Karpas-422 (cell line): ENCODE data around the gene ZNF785. TPM values are rescaled to one million over a fixed set of nuclear protein-coding genes. Genes with fewer than 3 reads are reported as not detected.

Experiments
- DNase-seq: peaks from one replicate; pipeline ENCODE4 v3.0.0-alpha.2; 2015
- H2AFZ ChIP-seq: fragments of 200-600 bp; sonication (generic); 2 replicates; pipeline ENCODE4 v1.6.1; 2014; ENCODE audit warnings: antibody characterized with exemption, low read length, mixed read lengths
- H3K27ac ChIP-seq: fragments of 200-600 bp; sonication (generic); 2 replicates; pipeline ENCODE4 v1.5.1; 2014; ENCODE audit warnings: mild to moderate bottlenecking, low read length, moderate library complexity
- H3K27me3 ChIP-seq: fragments of 200-600 bp; sonication (generic); 2 replicates; pipeline ENCODE4 v1.6.1; 2014; ENCODE audit warnings: low read length, mixed read lengths
- H3K36me3 ChIP-seq: fragments of 200-600 bp; sonication (generic); 2 replicates; pipeline ENCODE4 v1.6.1; 2014; ENCODE audit warnings: low read length, mixed read lengths; ENCODE audit not compliant: insufficient read depth
- H3K4me1 ChIP-seq: fragments of 200-600 bp; sonication (generic); 2 replicates; pipeline ENCODE4 v1.6.1; 2014; ENCODE audit warnings: mild to moderate bottlenecking, low read length, mixed read lengths
- H3K4me2 ChIP-seq: fragments of 200-600 bp; sonication (generic); 2 replicates; pipeline ENCODE4 v1.6.1; 2014; ENCODE audit warnings: low read length, low read depth, mild to moderate bottlenecking; ENCODE audit not compliant: poor library complexity, severe bottlenecking
- H3K4me3 ChIP-seq: fragments of 200-600 bp; sonication (generic); 2 replicates; pipeline ENCODE4 v1.5.1; 2014; ENCODE audit warnings: mild to moderate bottlenecking, antibody characterized with exemption, low read length, mixed read lengths
- H3K79me2 ChIP-seq: fragments of 200-600 bp; sonication (generic); 2 replicates; pipeline ENCODE4 v1.6.1; 2014; ENCODE audit warnings: mild to moderate bottlenecking, low read length, mixed read lengths
- H3K9ac ChIP-seq: fragments of 200-600 bp; sonication (generic); 2 replicates; pipeline ENCODE4 v1.6.0; 2014; ENCODE audit warnings: low read length
- H3K9me2 ChIP-seq: fragments of 200-600 bp; sonication (generic), shearing (Covaris generic); replicated peaks from 2 replicates; pipeline ENCODE4 v1.6.0; 2014; ENCODE audit warnings: mild to moderate bottlenecking, low read length, moderate library complexity; ENCODE audit not compliant: insufficient read depth
- H3K9me3 ChIP-seq: fragments of 300-700, 200-600 bp; sonication (generic); 2 replicates; pipeline ENCODE4 v1.6.1; 2014; ENCODE audit warnings: low read length, mixed read lengths
- H4K20me1 ChIP-seq: fragments of 200-600 bp; sonication (generic); 2 replicates; pipeline ENCODE4 v1.6.1; 2014; ENCODE audit warnings: mild to moderate bottlenecking, antibody characterized with exemption, low read length, low read depth; ENCODE audit not compliant: insufficient read depth
- total RNA-seq: library from RNA; depleted of rRNA; stranded (reverse); fragments of >200 nt; shearing (Covaris generic); gene quantifications from 2 replicates; pipeline ENCODE4 v1.2.3, GENCODE V29; 2014; ENCODE audit warnings: low replicate concordance

Gene ZNF785
- total RNA-seq, 1 experiment from 2014 or later: 20.8 TPM

- peak; percentile 99 for DNase-seq
- Histone ChIP-seq H3K4me3 (peak within 1 kb of the TSS; percentile 82), H2AFZ (peak within 1 kb of the TSS; percentile 85), H3K36me3 (no peaks in the 10 kb centered on the region), H3K27me3 (no peaks in the 10 kb centered on the region), H3K9me3 (no peaks in the 10 kb centered on the region), H3K9me2 (no peaks in the 10 kb centered on the region), H4K20me1 (no peaks in the 10 kb centered on the region), H3K79me2 (peaks cover 14% of the 10 kb centered on the region), H3K4me2 (peak within 1 kb of the TSS; percentile 85), H3K9ac (peak within 1 kb of the TSS; percentile 86), H3K4me1 (peaks cover 23% of the 10 kb centered on the region), H3K27ac (peak within 1 kb of the TSS; percentile 79)
Measured at GRCh38 chr16:30571445-30572322, 13.8 kb downstream of the ZNF785 start, which contains the start of gene ZNF688. ZNF688 (minus strand) TSS chr16:30571714; CDS start chr16:30571629, 85 bp downstream.

- Histone ChIP-seq H3K9ac (peak overlapping the region; percentile 86), H3K27ac (peak overlapping the region; percentile 79), H2AFZ (peak overlapping the region; percentile 85)
Measured at GRCh38 chr16:30570636-30571444, 14.7 kb downstream of the ZNF785 start.

GRCh38 chr16:30569746-30570635, 15.5 kb downstream of the ZNF785 start:
- no peak for DNase-seq
- H3K4me1 ChIP-seq: peaks cover 20% of the 10 kb centered on the region
- H3K36me3 ChIP-seq: no peaks in the 10 kb centered on the region
- no peak overlapping the region for H3K9ac ChIP-seq
- no peaks in the 10 kb centered on the region for H3K9me3 ChIP-seq
- H3K9me2 ChIP-seq: no peaks in the 10 kb centered on the region
- H2AFZ ChIP-seq: no peak overlapping the region
- no peak overlapping the region for H3K4me3 ChIP-seq
- H4K20me1 ChIP-seq: no peaks in the 10 kb centered on the region
- H3K4me2 ChIP-seq: peak overlapping the region; percentile 85
- no peaks in the 10 kb centered on the region for H3K27me3 ChIP-seq
- peaks cover 10% of the 10 kb centered on the region for H3K79me2 ChIP-seq
- H3K27ac ChIP-seq: no peak overlapping the region

More at GRCh38 chr16:30570636-30571444, 14.7 kb downstream of the ZNF785 start:
- no peak for DNase-seq
- Histone ChIP-seq H3K4me1 (peaks cover 23% of the 10 kb centered on the region), H3K9me2 (no peaks in the 10 kb centered on the region), H3K4me2 (peak overlapping the region; percentile 85), H3K4me3 (peak overlapping the region; percentile 82), H3K79me2 (peaks cover 14% of the 10 kb centered on the region), H3K36me3 (no peaks in the 10 kb centered on the region), H3K9me3 (no peaks in the 10 kb centered on the region), H4K20me1 (no peaks in the 10 kb centered on the region), H3K27me3 (no peaks in the 10 kb centered on the region)

- Histone ChIP-seq H3K27me3 (no peaks in the 10 kb centered on the region), H4K20me1 (no peaks in the 10 kb centered on the region), H3K27ac (no peak overlapping the region), H3K36me3 (no peaks in the 10 kb centered on the region), H3K4me3 (no peak overlapping the region), H3K9me3 (no peaks in the 10 kb centered on the region), H3K4me1 (peaks cover 17% of the 10 kb centered on the region), H3K79me2 (peaks cover 7% of the 10 kb centered on the region), H3K4me2 (no peak overlapping the region), H3K9me2 (no peaks in the 10 kb centered on the region), H3K9ac (no peak overlapping the region), H2AFZ (no peak overlapping the region)
- DNase-seq: no peak
Measured at GRCh38 chr16:30569281-30569680, 16.2 kb downstream of the ZNF785 start.

GRCh38 chr16:30567991-30568638, 17.4 kb downstream of the ZNF785 start:
- Histone ChIP-seq H2AFZ (no peak overlapping the region), H3K27ac (no peak overlapping the region), H3K9me3 (no peaks in the 10 kb centered on the region), H3K9me2 (no peaks in the 10 kb centered on the region), H3K4me2 (no peak overlapping the region), H3K4me3 (no peak overlapping the region), H3K27me3 (no peaks in the 10 kb centered on the region), H3K9ac (no peak overlapping the region), H3K79me2 (peaks cover 3% of the 10 kb centered on the region), H3K4me1 (peaks cover 12% of the 10 kb centered on the region), H4K20me1 (no peaks in the 10 kb centered on the region), H3K36me3 (no peaks in the 10 kb centered on the region)
- no peak for DNase-seq

GRCh38 chr16:30567160-30567990, 18.1 kb downstream of the ZNF785 start:
- H3K9me2 ChIP-seq: no peaks in the 10 kb centered on the region
- H3K9me3 ChIP-seq: no peaks in the 10 kb centered on the region
- H3K9ac ChIP-seq: no peak overlapping the region
- no peak overlapping the region for H3K4me2 ChIP-seq
- no peaks in the 10 kb centered on the region for H3K36me3 ChIP-seq
- DNase-seq: no peak
- H3K27ac ChIP-seq: no peak overlapping the region
- no peaks in the 10 kb centered on the region for H3K27me3 ChIP-seq
- H4K20me1 ChIP-seq: no peaks in the 10 kb centered on the region
- no peak overlapping the region for H2AFZ ChIP-seq
- no peaks in the 10 kb centered on the region for H3K79me2 ChIP-seq
- H3K4me3 ChIP-seq: no peak overlapping the region
- peaks cover 6% of the 10 kb centered on the region for H3K4me1 ChIP-seq

GRCh38 chr16:30566531-30566930, 19.0 kb downstream of the ZNF785 start:
- Histone ChIP-seq H3K4me2 (no peak overlapping the region), H2AFZ (no peak overlapping the region), H3K4me3 (no peak overlapping the region), H3K36me3 (no peaks in the 10 kb centered on the region), H3K9ac (no peak overlapping the region), H3K79me2 (no peaks in the 10 kb centered on the region), H3K9me3 (no peaks in the 10 kb centered on the region), H3K27me3 (no peaks in the 10 kb centered on the region), H3K9me2 (no peaks in the 10 kb centered on the region), H3K4me1 (peaks cover 6% of the 10 kb centered on the region), H3K27ac (no peak overlapping the region), H4K20me1 (no peaks in the 10 kb centered on the region)
- DNase-seq: no peak
